ENCODE measurements around the gene ARRB2.
"Not testable (repeated sequence)": the region's sequence is repeated elsewhere in the genome, so short reads cannot be mapped to it uniquely, and the experiment has no call there.

The ARRB2 gene

GRCh38 chr17:4706121-4706520 is 4.3 kb upstream of the ARRB2 start:
- no peak for TF ChIP-seq CTCF (IDR thresholded peaks at IDR 0.05; ENCODE audit: unreplicated experiment in 3 of 3)
- Mint-ChIP-seq H3K9me3 (no peaks in the 10 kb centered on the region), H3K36me3 (ENCODE audit: low read depth) (no peaks in the 10 kb centered on the region), H3K4me1 (peaks cover 25% of the 10 kb centered on the region), H3K4me3 (peak overlapping the region; percentile 93 to 96 (median 94)), H3K27ac (peak overlapping the region in 2 of 3 experiments; percentile 4 to 32), H3K27me3 (ENCODE audit: low read depth) (no peaks in the 10 kb centered on the region)

GRCh38 chr17:4708436-4708835 is 2.0 kb upstream of the ARRB2 start:
- no peaks in the 10 kb centered on the region for H3K27me3 Mint-ChIP-seq (ENCODE audit: low read depth)
- H3K27ac Mint-ChIP-seq, result no peak overlapping the region
- peak overlapping the region; percentile 47 to 64 (median 62) for H3K4me3 Mint-ChIP-seq
- TF ChIP-seq CTCF (IDR thresholded peaks at IDR 0.05; ENCODE audit: unreplicated experiment in 3 of 3), result no peak
- H3K36me3 Mint-ChIP-seq (ENCODE audit: low read depth), result no peaks in the 10 kb centered on the region
- no peaks in the 10 kb centered on the region for H3K9me3 Mint-ChIP-seq
- H3K4me1 Mint-ChIP-seq, result peaks cover 4% of the 10 kb centered on the region

GRCh38 chr17:4710693-4711634 is 532 bp downstream of the ARRB2 start:
- no peak for TF ChIP-seq CTCF (IDR thresholded peaks at IDR 0.05; ENCODE audit: unreplicated experiment in 3 of 3)
- Mint-ChIP-seq H3K27ac (peak overlapping the region in 1 of 3 experiments; percentile 80), H3K36me3 (ENCODE audit: low read depth) (no peaks in the 10 kb centered on the region), H3K4me3 (peak overlapping the region; percentile 78 to 87 (median 83)), H3K9me3 (no peaks in the 10 kb centered on the region), H3K27me3 (ENCODE audit: low read depth) (no peaks in the 10 kb centered on the region), H3K4me1 (peaks cover 3% of the 10 kb centered on the region)

GRCh38 chr17:4711661-4712181 is 1.3 kb downstream of the ARRB2 start:
- Mint-ChIP-seq H3K36me3 (ENCODE audit: low read depth) (no peaks in the 10 kb centered on the region), H3K27ac (no peak overlapping the region), H3K4me3 (peak overlapping the region; percentile 78 to 87 (median 83)), H3K9me3 (no peaks in the 10 kb centered on the region), H3K4me1 (peaks cover 3% of the 10 kb centered on the region), H3K27me3 (ENCODE audit: low read depth) (no peaks in the 10 kb centered on the region)
- no peak for TF ChIP-seq CTCF (IDR thresholded peaks at IDR 0.05; ENCODE audit: unreplicated experiment in 3 of 3)

- H3K9me3 Mint-ChIP-seq, result no peaks in the 10 kb centered on the region
- peak overlapping the region in 1 of 3 experiments; percentile 87 for H3K4me3 Mint-ChIP-seq
- H3K4me1 Mint-ChIP-seq, result peaks cover 3% of the 10 kb centered on the region
- H3K36me3 Mint-ChIP-seq (ENCODE audit: low read depth), result no peaks in the 10 kb centered on the region
- H3K27me3 Mint-ChIP-seq (ENCODE audit: low read depth), result no peaks in the 10 kb centered on the region
- H3K27ac Mint-ChIP-seq, result no peak overlapping the region
- TF ChIP-seq CTCF (IDR thresholded peaks at IDR 0.05; ENCODE audit: unreplicated experiment in 3 of 3), result no peak
These were observed 2.1 kb downstream of the ARRB2 start for GRCh38 chr17:4712526-4712925.

GRCh38 chr17:4714340-4715062 is 4.1 kb downstream of the ARRB2 start:
- not testable (repeated sequence) for H3K4me1 Mint-ChIP-seq; H3K9me3 Mint-ChIP-seq; H3K36me3 Mint-ChIP-seq (ENCODE audit: low read depth); H3K27ac Mint-ChIP-seq; H3K4me3 Mint-ChIP-seq; H3K27me3 Mint-ChIP-seq (ENCODE audit: low read depth)
